T47D (cell line): ENCODE data around the gene SYNE1.
A peak's percentile ranks its signal among the peaks of the same experiment; 100 is the strongest.

Experiments
- DNase-seq, 2 experiments: peaks; one replicate each; pipeline versions ENCODE4 v3.0.0 to v3.0.0-alpha.2; 2011 to 2012; ENCODE audit warnings: low read depth in 1 of 2, low spot score in 1 of 2
- JUND ChIP-seq: IDR thresholded peaks from 2 replicates; pipeline ENCODE4 v1.6.1; 2012; ENCODE audit warnings: low read depth
- in situ Hi-C: cut with HindIII; loops from 2 replicates; pipeline ENCODE4 v1.10.0; 2016; ENCODE audit warnings: low sequenced_read_pairs, low pct_unique_long_range_greater_than_20kb

The SYNE1 gene

DNA sequence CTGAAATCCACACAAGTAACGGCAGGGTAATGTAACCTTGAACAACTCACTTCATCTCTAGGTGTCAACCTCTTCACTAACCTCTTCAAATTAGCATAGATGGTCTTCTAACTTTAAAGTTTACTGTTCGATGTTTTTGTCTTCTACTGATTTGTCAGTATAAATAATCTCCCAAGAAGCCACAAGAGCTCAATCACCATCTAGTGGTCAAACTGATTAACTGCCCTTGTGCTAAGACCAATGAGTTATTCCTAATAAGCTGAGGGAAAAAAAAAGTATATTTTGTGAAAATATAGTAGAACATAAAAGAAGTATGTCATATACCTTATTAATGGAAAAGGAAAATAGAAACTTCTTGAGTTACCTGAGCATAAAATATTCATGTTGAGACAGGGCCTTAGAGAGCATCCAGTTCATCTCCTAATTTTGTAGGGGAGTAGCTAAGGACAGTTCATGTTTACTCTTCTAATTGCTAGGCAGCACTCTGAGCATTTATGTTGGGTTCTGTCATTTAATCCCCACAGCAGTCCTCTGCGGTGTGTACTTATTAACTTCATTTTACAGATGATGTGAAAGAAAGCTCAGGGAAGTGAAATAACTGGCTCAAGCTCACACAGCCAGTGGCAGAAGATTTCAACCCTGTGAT, 512.6 kb downstream of the SYNE1 start:
- DNase-seq = peak; percentile 32 to 66
- in situ Hi-C loops = no loop called here
- TF ChIP-seq JUND = no peak

DNA sequence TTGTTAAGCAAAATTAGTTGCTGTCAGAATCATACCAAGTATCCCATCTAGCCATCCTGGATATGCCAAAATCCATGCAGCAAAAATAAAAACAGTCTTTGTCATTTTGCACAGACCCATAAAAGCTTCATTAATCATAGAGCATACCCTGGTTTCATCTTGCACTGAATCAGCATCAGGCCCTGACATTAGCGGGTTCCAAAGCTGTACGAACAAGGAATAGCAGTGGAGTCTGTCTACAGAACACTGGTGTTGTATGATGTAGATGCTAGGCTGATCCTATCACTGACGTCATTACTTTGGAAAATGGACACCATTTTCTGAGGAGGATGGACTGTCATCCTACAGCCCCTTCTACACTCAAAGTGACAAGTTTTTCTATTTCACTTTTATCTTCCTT, 514.1 kb downstream of the SYNE1 start:
- no peak for TF ChIP-seq JUND
- in situ Hi-C loops = no loop called here
- DNase-seq = no peak

DNA sequence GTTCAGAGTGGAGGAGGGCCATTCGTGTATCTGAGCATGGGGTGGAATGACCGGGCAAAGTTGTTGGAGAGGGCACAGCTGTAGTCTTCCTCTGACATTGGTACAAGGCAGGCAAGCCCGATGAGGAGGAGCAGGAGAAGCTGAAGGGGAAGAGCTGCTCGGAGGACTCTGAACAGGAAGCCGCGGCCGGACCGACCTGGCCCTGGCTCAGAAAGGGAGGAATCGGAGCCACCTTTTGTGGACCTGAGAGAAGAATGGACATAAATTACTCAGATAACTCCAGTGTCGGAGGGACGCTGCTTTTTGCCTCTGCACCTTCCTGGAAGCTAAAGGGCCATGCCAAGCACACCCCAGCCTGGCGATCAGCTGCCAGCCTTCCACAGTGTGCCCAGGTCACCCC, 514.7 kb downstream of the SYNE1 start:
- TF ChIP-seq JUND = no peak
- in situ Hi-C loops = no loop called here
- DNase-seq = no peak

DNA sequence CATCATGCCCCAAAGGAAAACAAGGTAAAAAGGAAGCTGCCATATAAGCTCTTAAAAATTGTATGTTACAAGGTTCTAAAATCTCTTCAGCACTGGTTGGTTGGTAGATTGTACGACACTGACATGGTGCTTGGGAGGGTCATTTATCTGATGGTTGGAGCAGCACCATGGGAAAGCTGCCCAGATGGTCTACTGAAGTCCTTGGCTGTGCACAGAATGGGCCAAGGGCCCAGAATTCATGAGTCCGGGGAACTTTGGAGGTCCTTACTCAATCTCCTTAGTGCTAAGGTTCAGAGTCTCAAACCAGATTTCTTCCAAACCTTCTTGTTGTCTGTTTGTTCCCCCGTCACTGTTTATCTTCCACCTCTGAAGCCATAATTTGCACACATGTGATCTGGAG, 515.3 kb downstream of the SYNE1 start:
- TF ChIP-seq JUND = no peak

DNA sequence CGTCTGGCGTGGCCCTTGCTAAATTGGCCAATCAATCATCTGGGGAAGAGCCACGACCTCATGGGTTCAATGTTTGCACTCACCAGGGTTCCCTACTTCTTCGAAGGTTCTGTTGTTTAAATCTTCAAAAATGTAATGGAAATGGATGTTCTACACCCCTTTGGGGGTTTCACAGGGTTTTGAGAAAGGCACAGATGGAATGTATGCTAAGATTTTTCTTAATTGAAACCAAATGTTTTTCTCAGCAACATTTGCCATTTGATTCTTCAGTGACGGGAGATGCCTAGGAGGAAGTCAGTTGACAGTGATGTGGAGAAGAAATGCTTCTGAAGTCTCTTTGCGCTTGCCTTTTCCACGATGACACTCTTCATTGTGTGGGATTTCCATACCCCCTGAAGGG, 517.3 kb downstream of the SYNE1 start:
- in situ Hi-C loops = no loop called here
- no peak for DNase-seq
- TF ChIP-seq JUND = no peak

More for the DNA sequence above, 515.3 kb downstream of the SYNE1 start:
- no peak for DNase-seq
- in situ Hi-C loops = no loop called here

DNA sequence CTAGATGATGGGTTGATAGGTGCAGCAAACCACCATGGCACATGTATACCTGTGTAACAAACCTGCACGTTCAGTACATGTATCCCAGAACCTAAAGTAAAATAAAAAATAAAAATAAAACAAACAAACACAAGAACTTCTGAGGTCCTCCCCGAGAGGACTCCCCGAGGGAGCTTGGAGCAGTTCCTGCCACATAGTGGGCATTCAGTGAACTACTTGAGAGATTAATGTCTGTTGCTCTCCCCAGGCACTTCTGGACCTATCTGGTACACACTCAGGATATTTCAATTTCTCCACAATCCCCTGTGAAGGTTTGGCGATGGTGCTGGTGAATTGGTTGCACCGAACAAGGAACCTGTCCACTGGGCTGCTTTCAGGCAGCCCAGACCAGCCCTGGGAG, 518.5 kb downstream of the SYNE1 start:
- no peak for TF ChIP-seq JUND
- DNase-seq = peak in 1 of 2 experiments; percentile 23
- in situ Hi-C loops = no loop called here

DNA sequence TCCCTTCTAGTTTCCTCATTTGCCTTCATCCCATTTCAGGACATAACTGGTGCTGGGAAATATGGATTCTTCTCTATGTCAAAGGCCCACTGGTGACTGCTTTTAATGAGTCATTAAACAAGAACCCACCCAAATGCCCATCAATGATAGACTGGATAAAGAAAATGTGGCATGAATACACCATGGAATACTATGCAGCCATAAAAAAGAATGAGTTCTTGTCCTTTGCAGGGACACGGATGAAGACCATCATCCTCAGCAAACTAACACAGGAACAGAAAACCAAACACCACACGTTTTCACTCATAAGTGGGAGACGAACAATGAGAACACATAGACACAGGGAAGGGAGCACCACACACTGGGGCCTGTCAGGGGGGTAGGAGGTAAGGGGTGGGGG, 518.9 kb downstream of the SYNE1 start:
- DNase-seq = no peak
- in situ Hi-C loops = no loop called here
- no peak for TF ChIP-seq JUND

DNA sequence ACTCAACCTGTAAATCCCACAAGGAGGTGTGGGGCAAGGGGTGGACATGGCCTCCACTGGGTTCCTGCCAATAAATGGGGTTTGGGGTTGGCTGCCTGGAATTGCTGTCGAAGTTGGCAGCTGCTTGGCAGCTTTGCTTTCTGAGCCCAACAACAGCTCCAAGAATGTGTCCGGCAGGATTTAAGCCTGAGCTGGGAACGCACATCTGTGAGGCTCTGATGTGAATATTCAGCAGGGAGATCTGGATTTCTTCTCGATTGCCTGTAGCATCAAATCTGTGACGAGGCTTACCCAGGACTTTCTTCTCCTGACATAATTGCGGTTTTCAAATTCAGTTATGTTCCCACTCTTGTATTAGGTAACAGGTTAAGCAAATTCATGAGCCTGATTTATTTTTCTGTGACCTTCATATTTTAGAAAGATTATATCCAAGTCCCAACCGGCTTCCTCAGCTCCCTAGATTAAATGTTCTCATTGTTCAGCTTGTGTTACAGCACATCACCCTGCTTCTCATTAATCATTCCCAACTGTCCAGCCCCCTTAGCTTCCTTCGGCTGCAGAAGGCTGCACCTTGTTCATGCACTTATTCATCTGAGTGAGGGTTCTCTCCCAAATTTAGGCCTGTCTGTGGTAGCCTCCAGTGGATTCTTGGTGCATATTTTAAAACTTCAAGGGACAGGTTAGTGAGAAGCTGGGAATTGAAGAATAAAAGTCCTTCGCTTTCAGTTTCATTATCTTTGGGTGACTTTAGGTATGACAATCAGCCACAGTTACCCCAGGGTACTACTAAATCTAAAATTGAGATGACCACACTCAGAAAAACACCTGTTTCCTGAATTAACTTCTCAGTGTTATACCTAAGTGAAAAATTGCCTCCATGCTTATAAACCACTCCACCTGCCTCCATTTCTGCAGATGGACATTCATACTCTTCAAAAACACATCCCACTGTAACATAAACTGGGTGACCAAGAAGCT, 519.7 kb downstream of the SYNE1 start:
- no peak for TF ChIP-seq JUND
- DNase-seq = no peak
- in situ Hi-C loops = no loop called here

DNA sequence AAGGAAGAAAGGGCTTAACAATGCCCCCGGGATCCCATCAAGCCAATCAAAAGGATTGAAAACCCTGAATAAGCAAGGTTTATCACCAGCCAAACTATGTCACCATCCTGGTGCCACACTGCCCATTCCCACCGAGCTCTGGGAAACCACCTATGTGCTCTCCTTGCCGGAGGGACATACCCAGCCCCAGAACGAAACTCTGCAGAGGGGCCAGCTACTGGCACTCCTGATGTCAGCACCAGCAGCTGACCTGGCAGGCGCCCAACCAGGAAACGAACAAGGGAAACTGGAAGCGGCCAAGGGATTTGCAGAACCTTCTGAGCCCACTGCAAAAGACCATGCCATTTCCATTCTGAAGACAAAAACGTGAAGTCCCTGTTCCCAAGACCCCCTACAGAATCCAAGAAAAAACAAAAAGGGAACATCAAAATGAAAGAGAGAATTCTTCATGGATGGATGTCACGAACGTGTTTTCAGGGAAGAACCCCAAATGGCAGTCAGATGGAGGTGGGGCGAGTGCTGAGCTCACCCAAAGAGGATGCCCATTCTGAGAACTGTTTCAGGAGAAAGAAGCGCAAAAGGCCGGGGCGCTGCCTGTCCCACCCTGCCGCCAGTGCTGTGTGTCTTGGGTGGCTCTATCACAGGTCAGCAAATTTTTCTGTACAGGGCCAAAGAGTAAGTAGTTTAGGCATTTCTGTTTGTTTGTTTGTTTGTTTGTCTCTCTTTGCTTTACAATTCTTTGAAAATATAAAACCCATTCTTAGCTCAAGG, 524.5 kb downstream of the SYNE1 start:
- TF ChIP-seq JUND = no peak
- in situ Hi-C loops = no loop called here
- DNase-seq = no peak

DNA sequence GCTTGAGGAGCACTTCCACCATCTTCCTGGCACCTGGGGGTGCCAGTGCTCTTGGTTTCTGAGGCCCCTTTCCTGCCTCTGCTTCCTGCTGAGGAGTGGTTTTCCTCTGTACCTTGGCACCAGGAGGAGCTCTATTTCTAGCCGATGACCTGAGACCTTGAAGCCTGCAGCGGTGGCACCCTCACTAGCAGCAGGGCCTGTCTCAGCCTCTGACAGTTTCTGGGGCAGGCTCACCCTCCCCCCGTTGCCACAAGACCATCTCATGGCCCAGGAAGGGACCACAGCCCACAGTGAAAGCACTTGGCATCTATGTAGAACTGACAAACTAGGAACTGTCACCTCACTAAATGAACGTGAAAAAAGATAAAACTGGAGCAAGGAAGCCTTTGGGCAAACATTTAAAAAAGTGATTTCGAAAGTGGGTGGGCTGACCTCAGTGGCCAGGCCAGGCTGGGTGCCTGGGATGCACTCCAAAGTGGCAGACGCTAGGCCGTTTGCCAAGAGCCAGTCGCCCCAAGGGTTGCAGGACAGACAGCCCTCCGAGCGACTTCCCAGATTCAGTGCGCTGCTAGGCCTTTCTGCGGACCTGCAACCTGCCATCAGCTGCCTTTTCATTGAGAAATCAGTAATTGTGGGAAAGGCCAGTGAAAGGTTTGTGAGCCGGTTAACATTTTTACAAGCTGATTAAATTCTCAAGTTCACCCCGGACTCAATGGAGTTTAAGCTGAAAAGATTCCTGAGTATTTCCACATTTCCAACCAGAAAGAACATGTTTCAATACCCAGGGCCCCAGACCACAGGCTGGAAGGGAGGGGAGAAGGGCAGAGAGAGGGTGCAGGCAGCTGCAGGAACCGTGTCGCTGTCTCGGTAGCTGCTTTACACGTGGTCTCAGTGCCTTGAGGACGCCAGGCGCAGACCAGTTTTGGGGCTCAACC, 526.0 kb downstream of the SYNE1 start:
- in situ Hi-C loops = no loop called here
- TF ChIP-seq JUND = no peak
- DNase-seq = no peak

DNA sequence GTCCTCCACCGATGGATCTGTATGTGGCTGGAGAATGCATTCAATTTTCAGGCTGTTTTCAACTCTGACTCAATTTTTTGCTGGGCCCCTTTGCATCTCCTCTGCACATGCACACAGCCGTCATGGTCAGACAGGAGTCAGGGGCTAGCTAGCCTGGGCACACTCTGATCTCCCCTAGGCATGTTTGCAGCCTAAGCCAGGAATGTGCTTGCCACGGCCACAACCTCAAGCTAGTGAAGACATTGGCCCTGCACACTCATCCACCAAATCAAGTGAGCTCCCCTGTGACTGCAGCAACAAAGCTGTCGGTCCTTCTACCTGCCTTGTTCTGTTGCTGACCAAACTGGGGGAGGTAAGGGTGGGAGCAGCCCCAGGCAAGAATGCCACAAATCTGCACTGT, 529.2 kb downstream of the SYNE1 start:
- no peak for DNase-seq
- TF ChIP-seq JUND = no peak
- in situ Hi-C loops = no loop called here

DNA sequence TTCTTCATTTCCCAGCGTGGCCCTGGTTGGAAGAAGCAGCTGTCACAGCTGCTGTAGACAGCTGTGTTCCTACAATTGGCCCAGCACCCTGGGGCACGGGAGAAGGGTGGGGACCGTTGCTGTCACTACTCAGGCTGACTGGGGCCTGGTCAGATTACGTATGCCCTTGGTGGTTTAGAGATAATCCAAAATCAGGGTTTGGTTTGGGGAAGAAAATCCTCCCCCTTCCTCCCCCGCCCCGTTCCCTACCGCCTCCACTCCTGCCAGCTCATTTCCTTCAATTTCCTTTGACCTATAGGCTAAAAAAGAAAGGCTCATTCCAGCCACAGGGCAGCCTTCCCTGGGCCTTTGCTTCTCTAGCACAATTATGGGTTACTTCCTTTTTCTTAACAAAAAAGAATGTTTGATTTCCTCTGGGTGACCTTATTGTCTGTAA, 537.0 kb downstream of the SYNE1 start:
- TF ChIP-seq JUND = no peak
- in situ Hi-C loops = no loop called here
- DNase-seq = no peak
